IPS DF 4.7 (cell line): ENCODE data around the gene PSMD3.
"Not testable (repeated sequence)": the region's sequence is repeated elsewhere in the genome, so short reads cannot be mapped to it uniquely, and the experiment has no call there.

Source experiments
- DNase-seq: peaks from one replicate; pipeline ENCODE4 v3.0.0-alpha.2; 2013; ENCODE audit warnings: low spot score; ENCODE audit errors: extremely low read depth

PSMD3 gene

DNA sequence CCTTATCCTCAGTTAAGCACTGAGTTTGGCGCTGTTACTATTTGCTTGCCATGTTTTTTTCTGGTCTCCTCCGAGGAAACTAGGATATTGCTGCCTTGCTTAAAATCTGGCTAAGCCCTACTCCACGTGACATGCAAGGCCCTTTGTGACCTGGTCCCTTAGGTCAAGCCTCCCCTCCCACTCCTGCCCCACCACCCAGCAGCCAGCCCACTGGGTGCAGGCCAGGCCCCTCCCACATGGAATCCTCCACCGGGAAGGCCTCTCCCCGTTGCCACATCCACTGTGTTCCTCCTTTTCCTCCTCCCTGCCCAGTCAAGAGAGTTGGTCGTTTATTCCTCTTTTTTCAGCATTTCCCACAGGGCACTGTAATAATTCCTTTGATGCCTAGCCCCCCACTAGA is 16.2 kb downstream of the PSMD3 start:
- no peak for DNase-seq

DNA sequence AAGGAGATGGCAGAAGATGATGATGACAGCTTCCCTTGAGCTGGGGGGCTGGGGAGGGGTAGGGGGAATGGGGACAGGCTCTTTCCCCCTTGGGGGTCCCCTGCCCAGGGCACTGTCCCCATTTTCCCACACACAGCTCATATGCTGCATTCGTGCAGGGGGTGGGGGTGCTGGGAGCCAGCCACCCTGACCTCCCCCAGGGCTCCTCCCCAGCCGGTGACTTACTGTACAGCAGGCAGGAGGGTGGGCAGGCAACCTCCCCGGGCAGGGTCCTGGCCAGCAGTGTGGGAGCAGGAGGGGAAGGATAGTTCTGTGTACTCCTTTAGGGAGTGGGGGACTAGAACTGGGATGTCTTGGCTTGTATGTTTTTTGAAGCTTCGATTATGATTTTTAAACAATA is 16.9 kb downstream of the PSMD3 start:
- DNase-seq = no peak

DNA sequence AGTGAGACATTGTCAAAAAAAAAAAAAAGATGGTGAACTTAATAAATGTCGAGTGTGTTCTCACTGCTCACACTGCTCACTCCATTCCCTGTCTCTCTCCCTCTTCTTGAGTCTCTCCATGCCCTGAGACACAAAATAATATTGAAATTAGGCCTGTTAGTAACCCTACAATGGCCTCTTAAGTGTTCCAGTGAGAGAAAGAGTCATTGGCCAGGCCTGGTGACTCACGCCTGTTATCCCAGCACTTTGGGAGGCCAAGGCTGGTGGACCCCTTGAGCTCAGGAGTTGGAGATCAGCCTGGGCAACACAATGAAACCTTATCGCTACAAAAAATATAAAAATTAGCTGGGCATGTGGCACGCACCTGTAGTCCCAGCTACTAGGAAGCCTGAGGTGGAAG is 18.5 kb downstream of the PSMD3 start:
- no peak for DNase-seq

DNA sequence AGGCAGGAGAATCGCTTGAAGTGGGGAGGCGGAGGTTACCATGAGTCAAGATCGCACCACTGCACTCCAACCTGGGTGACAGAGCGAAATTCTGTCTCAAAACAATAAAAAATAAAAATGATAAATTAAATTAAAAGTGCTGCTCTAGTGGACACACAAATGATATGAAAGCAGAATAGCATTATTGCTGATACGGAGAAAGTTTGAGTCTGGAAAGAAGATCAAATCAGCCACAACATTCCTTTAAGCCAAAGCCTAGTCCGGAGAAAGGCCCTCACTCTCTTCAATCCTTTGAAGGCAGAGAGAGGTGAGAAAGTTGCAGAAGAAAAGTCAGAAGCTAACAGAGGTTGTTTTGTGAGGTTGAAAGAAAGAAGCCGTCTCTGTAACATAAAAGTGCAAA is 19.6 kb downstream of the PSMD3 start:
- no peak for DNase-seq

DNA sequence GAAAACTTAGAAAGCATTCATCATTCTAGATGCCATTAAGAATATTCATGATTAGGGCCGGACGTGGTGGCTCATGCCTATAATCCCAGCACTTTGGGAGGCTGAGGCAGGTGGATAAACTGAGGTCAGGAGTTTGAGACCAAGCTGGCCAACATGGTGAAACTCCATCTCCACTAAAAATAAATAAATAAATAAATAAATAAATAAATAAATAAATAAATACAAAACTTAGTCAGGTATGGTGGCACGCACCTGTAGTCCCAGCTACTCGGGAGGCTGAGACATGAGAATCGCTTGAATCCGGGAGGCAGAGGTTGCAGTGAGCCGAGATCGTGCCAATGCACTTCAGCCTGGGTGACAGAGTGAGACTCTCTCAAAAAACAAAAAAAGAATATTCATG is 20.7 kb downstream of the PSMD3 start:
- not testable (repeated sequence) for DNase-seq

DNA sequence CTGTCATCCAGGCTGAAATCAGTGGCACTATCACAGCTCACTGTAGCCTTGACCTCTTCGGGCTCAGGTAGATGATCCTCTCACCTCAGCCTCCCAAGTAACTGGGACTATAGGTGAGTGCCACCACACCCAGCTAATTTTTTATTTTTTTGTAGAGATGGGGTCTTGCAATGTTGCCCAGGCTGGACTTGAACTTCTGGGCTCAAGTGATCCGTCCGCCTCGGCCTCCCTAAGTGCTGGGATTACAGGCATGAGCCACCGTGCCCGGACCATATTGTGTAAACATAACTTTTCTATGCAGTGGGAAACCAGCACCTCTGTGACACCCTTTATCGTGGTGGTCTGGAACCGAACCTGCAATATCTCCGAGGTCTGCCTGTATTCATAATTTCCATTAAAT is 23.5 kb downstream of the PSMD3 start:
- DNase-seq = no peak

DNA sequence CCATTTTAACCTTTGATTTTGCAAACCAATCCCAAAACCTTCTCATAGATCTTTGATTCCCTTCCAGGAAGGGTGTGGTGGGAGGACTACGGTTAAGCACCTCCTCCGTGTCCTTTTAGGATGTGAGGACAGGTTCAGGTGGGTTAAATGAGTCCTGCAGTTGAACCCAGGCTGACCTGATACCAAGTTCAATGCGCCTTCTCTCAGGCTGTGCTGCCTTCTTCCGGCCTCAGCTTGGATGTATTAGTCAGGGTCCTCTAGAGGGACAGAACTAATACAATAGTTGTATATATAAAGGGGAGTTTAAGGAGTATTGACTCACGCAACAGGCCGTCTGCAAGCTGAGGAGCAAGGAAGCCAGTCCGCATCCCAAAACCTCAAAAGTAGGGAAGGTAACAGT is 24.1 kb downstream of the PSMD3 start:
- no peak for DNase-seq

DNA sequence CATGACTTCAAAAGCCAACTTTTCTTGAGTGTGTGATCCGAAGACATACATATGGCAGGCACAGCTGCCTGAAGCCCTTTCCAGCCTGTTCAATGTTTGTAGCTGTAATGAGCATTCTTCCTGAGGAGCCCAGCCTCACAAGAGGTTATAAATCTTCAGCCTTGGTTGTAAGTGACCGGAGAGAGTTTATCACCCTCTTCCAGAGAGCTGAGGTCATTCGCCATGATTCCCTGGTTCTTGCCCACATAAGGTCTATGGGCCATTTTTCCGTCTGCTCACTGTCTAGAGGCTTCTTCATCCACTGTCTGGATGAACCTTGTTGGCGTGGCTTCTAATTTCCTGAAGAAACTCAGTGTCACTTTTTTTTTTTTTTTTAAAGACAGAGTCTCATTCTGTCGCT is 24.9 kb downstream of the PSMD3 start:
- DNase-seq = no peak

DNA sequence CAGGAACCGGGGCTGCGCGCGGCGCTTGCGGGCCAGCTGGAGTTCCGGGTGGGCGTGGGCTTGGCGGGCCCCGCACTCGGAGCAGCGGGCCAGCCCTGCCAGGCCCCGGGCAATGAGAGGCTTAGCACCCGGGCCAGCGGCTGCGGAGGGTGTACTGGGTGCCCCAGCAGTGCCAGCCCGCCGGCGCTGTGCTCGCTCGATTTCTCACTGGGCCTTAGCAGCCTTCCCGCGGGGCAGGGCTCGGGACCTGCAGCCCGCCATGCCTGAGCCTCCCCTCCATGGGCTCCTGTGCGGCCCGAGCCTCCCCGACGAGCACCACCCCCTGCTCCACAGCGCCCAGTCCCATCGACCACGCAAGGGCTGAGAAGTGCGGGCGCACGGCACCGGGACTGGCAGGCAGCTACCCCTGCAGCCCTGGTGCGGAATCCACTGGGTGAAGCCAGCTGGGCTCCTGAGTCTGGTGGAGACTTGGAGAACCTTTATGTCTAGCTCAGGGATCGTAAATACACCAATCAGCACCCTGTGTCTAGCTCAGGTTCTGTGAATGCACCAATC is 30.4 kb downstream of the PSMD3 start:
- not testable (repeated sequence) for DNase-seq

DNA sequence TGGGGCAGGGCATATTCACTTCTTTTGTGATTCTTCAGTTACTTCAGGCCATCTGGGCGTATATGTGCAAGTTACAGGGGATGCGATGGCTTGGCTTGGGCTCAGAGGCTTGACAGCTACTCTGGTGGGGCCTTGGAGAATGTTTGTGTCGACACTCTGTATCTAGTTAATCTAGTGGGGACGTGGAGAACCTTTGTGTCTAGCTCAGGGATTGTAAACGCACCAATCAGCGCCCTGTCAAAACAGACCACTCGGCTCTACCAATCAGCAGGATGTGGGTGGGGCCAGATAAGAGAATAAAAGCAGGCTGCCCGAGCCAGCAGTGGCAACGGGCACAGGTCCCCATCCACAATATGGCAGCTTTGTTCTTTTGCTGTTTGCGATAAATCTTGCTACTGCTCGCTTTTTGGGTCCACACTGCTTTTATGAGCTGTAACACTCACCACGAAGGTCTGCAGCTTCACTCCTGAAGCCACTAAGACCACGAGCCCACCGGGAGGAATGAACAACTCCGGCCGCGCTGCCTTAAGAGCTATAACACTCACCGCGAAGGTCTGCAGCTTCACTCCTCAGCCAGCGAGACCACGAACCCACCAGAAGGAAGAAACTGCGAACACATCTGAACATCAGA is 31.5 kb downstream of the PSMD3 start:
- not testable (repeated sequence) for DNase-seq

DNA sequence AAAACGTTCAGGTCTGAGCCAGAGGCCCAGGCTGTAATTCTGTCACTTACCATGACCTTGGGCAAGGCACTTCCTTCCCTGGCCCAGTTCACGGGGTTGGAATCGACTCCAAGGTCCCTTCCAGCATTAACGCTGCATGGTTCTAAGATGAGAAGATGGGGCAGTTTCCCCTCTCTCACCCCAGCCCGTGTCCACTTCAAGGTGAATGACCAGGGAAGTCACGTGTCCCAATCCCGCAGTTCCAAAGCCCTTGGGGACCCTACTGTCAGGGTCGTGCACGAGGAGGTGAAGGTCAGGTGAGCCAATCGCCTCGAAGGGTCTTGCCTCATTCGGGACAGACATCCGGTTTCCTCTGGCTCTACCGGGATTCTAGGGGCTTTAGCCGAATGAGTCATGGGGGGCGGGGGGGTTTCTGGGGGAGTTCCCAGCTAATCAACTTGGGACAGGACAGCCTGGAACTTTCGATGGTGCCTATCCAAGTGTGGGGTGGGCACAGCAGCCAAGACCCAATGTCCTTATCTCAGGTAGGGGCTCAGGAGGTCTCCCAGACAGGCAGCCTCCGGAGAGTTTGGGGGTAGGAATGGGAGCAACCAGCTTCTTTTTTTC is 33.9 kb downstream of the PSMD3 start:
- no peak for DNase-seq

DNA sequence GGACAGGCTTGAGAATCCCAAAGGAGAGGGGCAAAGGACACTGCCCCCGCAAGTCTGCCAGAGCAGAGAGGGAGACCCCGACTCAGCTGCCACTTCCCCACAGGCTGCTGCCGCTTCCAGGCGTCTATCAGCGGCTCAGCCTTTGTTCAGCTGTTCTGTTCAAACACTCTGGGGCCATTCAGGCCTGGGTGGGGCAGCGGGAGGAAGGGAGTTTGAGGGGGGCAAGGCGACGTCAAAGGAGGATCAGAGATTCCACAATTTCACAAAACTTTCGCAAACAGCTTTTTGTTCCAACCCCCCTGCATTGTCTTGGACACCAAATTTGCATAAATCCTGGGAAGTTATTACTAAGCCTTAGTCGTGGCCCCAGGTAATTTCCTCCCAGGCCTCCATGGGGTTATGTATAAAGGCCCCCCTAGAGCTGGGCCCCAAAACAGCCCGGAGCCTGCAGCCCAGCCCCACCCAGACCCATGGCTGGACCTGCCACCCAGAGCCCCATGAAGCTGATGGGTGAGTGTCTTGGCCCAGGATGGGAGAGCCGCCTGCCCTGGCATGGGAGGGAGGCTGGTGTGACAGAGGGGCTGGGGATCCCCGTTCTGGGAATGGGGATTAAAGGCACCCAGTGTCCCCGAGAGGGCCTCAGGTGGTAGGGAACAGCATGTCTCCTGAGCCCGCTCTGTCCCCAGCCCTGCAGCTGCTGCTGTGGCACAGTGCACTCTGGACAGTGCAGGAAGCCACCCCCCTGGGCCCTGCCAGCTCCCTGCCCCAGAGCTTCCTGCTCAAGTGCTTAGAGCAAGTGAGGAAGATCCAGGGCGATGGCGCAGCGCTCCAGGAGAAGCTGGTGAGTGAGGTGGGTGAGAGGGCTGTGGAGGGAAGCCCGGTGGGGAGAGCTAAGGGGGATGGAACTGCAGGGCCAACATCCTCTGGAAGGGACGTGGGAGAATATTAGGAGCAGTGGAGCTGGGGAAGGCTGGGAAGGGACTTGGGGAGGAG is 34.7 kb downstream of the PSMD3 start, which contains the start of gene CSF3:
TSS of gene CSF3 (plus strand) at position 436 of the 993 bp plus-strand sequence. CDS start at position 471, 35 bp downstream.
- no peak for DNase-seq

DNA sequence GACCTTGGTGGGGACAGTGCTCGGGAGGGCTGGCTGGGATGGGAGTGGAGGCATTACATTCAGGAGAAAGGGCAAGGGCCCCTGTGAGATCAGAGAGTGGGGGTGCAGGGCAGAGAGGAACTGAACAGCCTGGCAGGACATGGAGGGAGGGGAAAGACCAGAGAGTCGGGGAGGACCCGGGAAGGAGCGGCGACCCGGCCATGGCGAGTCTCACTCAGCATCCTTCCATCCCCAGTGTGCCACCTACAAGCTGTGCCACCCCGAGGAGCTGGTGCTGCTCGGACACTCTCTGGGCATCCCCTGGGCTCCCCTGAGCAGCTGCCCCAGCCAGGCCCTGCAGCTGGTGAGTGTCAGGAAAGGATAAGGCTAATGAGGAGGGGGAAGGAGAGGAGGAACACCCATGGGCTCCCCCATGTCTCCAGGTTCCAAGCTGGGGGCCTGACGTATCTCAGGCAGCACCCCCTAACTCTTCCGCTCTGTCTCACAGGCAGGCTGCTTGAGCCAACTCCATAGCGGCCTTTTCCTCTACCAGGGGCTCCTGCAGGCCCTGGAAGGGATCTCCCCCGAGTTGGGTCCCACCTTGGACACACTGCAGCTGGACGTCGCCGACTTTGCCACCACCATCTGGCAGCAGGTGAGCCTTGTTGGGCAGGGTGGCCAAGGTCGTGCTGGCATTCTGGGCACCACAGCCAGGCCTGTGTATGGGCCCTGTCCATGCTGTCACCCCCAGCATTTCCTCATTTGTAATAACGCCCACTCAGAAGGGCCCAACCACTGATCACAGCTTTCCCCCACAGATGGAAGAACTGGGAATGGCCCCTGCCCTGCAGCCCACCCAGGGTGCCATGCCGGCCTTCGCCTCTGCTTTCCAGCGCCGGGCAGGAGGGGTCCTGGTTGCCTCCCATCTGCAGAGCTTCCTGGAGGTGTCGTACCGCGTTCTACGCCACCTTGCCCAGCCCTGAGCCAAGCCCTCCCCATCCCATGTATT is 35.7 kb downstream of the PSMD3 start:
- no peak for DNase-seq

DNA sequence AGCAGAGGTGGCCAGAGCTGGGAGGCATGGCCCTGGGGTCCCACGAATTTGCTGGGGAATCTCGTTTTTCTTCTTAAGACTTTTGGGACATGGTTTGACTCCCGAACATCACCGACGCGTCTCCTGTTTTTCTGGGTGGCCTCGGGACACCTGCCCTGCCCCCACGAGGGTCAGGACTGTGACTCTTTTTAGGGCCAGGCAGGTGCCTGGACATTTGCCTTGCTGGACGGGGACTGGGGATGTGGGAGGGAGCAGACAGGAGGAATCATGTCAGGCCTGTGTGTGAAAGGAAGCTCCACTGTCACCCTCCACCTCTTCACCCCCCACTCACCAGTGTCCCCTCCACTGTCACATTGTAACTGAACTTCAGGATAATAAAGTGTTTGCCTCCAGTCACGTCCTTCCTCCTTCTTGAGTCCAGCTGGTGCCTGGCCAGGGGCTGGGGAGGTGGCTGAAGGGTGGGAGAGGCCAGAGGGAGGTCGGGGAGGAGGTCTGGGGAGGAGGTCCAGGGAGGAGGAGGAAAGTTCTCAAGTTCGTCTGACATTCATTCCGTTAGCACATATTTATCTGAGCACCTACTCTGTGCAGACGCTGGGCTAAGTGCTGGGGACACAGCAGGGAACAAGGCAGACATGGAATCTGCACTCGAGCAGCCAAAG is 36.9 kb downstream of the PSMD3 start:
- DNase-seq = no peak

DNA sequence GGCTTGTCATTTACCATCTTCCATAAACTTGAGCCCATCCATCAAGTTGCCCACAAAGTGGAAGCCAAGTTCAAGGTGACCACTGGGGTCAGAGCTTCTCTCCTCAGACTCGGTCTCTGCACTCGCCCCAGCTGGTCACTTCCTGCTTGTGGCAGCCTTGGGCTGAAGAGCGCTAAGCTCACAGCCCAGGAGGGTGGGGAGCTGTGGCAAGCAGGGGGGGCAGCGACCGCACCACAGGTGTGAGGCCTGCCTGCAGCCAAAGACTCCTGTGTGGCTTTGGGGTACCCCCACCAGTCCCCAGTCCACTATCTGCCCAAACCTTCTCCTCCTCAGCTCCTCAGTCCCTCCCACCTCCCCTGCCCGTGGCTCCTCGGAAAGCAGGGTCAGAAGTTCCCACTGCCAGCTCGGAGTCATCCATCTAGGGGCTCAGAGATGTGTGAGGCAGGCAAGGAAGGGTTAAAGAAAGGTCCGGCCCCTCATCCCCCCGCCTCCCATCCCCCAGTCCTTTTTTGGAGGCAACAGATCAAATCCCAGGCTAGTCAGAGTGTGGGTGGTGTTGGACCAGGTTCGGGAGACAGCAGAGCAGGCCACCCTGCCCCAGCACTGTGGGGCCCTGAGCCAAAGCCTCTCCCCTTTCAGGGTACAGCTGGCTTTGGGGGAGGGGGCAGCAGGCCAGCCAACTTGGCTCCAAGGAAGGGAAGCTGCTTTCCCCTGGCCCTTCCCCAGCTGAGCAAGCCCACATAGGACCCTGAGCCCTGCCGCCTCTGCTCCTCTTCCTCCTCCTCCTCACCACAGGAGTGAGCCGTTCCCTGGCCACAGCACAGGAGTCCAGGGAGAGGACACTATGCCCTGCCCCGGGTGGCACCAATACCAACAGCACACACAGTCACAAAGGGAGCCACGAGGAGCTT is 37.9 kb downstream of the PSMD3 start:
- no peak for DNase-seq

DNA sequence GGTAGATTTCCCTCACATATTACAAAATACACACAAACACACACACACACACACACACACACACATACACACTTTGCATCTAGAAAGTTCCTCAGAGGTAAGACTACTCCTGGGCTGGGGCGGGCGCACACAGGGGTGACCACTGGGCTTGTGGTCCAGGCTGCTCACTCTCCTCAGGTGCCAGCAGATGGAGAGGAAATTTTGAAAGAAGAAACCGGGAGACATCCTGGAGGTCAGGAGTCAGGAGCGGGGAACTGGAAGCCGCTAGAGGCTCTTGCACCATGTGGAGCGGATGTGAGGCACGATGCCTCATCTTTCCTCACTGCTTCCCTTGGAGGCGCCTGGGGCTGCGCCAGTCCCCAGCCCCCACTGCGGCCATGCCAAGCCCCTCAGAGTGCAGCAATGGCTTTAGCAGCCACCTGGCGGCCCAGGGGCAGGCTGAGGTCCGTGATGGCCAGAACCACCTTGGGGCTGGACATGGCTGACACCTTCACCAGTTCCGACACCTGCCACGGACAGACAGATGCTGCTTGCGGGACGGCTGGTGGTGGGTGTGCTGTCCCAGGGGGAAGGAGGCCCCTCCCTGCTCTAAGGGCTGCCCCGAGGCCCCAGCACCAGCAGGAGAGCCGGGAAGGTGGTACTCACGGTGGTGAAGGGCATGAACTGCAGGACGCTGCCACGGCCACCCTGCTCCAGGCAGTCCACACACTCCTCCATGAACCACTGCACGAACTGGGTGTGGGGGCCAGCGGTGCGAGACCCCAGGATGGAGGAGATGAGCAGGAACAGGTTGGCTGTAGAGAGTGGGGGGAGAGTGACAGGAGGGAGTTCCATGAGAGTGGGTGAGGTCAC is 38.8 kb downstream of the PSMD3 start:
- DNase-seq = no peak

DNA sequence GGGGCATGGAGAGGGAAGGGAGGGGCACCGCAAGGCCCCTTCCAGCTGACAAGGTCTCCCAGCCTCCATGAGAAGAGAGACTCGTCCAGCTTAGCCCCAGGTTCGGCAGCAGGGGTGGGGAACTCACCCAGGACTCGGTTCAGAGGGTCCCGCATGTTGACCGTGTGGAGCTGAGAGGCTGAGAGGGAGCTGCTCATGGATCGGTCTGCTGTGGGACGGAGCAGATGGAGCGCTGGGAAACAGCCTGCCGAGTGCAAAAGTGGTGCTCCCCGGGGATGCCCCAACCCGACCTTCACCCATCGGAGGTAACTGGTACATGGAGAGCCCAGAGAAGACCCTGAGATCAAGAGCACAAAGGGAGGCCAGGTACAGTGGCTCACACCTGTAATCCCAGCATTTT is 39.5 kb downstream of the PSMD3 start:
- no peak for DNase-seq

DNA sequence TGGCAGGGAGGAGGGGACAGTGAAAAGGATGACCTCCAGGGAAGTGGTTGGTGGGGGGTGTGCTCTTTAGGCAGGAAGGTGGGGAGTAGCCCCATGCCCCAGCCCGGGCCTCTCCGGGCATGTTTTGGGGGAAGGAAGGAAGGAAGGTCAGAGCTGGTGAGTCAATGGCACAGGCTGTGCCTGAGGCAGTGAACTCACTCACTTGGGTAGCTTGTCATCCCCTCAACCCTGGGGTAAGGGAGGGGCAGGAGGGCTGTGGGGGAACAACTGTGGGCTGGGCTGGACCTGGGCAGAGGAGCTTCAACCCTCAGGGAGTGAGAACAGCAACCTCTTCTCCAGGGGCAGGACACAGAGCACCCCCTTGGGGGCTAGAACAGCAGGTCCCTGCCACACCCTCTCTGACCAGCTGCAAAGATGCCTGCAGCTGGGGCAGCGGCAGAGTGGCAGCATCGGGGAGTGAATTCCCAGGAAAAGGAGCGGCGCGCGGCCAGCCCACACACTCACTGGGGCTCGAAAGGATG is 40.9 kb downstream of the PSMD3 start:
- no peak for DNase-seq
